COLO668 (cell line): ENCODE data around the gene HPGDS.

Source experiments
- DNase-seq: peaks from one replicate; lab custom pipeline; 2025; ENCODE audit not compliant: unreplicated experiment; lab: John Stamatoyannopoulos, UW

Gene HPGDS

DNA sequence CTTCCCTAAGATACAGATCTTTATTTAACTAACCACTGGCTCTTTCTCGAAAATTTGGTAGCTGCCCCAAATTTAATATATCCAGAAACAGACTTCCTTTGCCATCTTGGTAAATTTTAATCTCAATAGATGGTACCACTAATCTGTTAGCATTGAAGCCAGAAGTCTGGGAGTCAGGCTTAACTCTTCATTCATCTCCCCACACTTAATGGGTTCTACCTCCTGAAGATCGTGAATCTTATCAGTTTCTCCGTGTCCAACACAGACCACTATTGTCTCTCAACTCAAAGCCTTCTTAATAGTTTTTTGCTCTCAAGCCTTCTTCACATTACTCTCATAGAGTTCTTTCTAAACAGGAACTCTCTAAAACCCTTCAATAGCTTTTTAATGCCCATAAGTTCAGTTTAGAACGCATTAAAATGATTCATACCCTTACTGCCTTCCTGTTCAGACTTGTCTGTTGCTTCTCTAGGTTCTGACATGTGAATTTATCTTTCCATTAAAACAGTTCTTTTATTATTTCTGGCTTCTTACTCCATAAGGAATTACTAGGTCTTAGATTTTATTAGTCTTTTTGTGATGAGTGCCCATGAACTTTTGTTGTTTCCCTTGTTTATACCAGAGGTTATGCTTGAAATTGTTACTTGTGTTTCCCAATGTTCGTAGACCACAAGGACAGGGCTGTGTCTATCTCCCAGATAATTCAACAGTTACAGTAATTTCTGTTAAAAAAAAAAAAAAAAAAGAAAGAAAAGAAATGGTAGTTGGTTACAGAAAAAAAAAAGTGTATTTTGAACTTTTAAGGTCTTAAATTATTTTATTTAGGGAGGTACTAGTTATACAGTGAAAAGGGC, 80.2 kb downstream of the HPGDS start:
- DNase-seq, result no peak

DNA sequence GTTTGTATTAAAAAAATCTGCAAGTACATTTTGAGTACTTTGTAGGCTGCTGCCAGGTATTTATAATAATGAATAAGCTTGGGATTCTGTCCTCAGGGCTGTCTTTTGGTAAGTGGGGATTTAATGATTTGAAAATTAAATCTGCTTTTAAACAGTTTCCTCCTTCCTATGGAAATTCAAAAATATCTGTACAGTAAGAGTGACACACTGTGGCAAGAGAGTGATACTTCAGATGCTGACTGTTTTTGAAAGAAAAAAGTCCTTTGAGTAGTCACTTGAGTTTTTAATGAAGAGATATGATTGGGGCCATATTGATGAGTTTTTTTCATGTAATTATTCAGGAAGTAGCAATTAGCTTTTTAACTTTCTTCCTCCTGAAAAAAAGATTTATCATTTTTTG, 85.8 kb downstream of the HPGDS start:
- no peak for DNase-seq

DNA sequence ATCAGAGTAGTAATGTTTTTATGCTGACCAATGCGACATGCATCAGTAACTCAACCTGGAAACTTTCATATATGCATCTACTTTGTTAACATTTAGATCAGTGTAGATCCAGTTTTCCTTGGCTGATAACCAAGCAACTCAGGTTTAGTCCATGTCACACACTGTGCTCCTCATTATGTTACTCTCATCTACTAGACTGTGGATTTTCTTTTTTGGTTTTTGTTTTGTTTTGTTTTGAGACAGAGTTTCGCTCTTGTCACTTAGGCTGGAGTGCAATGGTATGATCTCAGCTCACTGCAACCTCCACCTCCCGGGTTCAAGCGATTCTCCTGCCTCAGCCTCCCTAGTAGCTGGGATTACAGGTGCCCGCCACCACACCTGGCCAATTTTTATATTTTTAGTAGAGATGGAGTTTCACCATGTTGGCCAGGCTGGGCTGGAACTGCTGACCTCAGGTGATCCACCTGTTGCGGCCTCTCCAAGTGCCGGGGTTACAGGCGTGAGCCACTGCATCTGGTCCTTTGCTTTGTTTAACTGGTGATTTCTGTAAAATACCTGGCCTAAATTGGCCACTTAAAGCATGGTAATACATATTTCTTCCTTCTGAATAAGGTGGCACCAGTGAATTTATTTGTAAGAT, 86.4 kb downstream of the HPGDS start:
- no peak for DNase-seq

DNA sequence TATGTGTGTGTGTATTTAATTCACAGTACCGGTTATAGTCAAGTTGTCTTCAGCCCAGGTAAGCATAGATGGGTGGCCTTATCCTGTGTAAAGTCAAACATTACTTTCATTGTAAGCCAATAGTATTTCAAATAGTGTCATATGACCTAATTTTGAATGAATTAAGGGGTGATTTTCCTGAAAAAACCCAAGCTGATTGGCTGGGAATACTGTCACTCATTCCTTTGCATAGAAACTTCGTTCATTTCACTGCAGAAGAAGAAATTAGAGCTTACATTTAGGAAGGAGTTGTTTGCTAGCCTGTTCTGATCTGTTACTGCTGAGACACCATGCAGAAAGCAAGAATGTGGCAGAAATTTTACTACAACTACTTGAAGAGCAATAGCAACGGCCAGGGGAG, 89.6 kb downstream of the HPGDS start:
- no peak for DNase-seq

DNA sequence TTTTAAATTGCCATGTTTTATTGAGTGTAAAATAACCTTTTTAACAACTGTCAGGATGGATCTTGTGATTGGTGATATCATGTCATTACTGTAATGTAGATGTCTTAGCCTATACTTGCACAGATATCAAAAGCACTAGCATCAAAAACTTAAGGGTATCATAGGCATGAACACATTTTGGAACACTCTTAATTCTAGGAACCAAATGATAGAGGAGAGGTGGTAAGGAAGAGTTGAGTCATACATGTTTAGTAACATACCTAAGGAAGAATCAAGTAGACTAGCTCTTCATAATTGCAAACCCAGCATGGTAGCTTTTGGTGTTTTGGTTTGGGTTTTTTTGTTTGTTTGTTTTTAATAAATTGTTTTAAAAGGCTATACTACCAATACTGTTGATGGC, 91.5 kb downstream of the HPGDS start:
- DNase-seq, result no peak
